GM19467 (cell line): ENCODE results near the gene SH3BP2.

Source experiments
- ATAC-seq: cut with Tn5 transposase; IDR thresholded peaks from one replicate; pipeline ENCODE4 v1.9.1; 2021; ENCODE audit warnings: mild to moderate bottlenecking, moderate library complexity; ENCODE audit not compliant: unreplicated experiment

The SH3BP2 gene

GRCh38 chr4:2790583-2791517, 2.0 kb upstream of the SH3BP2 start:
- no peak for ATAC-seq

- no peak for ATAC-seq
Measured at GRCh38 chr4:2791518-2792395, 1.1 kb upstream of the SH3BP2 start.

GRCh38 chr4:2792396-2792710, 532 bp upstream of the SH3BP2 start:
- ATAC-seq, result no peak

- ATAC-seq, result no peak
Measured at GRCh38 chr4:2793586-2794485, 951 bp downstream of the SH3BP2 start.

GRCh38 chr4:2794486-2795299, 1.8 kb downstream of the SH3BP2 start:
- no peak for ATAC-seq

- ATAC-seq, result no peak
Measured at GRCh38 chr4:2795300-2795892, 2.5 kb downstream of the SH3BP2 start.

- no peak for ATAC-seq
Measured at GRCh38 chr4:2795893-2796848, 3.3 kb downstream of the SH3BP2 start.

- no peak for ATAC-seq
Measured at GRCh38 chr4:2796849-2797544, 4.1 kb downstream of the SH3BP2 start.

- no peak for ATAC-seq
Measured at GRCh38 chr4:2797545-2798305, 4.8 kb downstream of the SH3BP2 start.

- no peak for ATAC-seq
Measured at GRCh38 chr4:2798399-2799223, 5.7 kb downstream of the SH3BP2 start.

GRCh38 chr4:2799224-2799911, 6.5 kb downstream of the SH3BP2 start:
- no peak for ATAC-seq

- no peak for ATAC-seq
Measured at GRCh38 chr4:2799971-2800690, 7.2 kb downstream of the SH3BP2 start.

GRCh38 chr4:2800691-2801596, 8.1 kb downstream of the SH3BP2 start:
- no peak for ATAC-seq
